ENCODE data around the gene CAPNS1. TPM values are rescaled to one million over a fixed set of nuclear protein-coding genes. Genes with fewer than 3 reads are reported as not detected.

CAPNS1 gene
- total and polyA plus RNA-seq, 9 of the 15 experiments (the other 6 are each of a cell fraction or from before 2014, with no cell fraction given): 77.9 to 576 (median 258) TPM

- TF ChIP-seq NKRF (IDR thresholded peaks at IDR 0.05; ENCODE audit: borderline replicate concordance): peak; percentile 91
- TF ChIP-seq KLF6 (CRISPR knock-in tag; IDR thresholded peaks at IDR 0.05; ENCODE audit: borderline replicate concordance): 0 out of 2 replicates have a peak, but pooled peaks have one; percentile 71
- peak; percentile 37; the same call in 1 of the 2 replicates for TF ChIP-seq JUND (IDR thresholded peaks at IDR 0.05; ENCODE audit: borderline replicate concordance, low read depth, low read length)
- TF ChIP-seq JUND (tag; IDR thresholded peaks at IDR 0.05; ENCODE audit: borderline replicate concordance, low read depth, low read length): no peak; the same call in 2 of the 3 replicates
- TF ChIP-seq CREM (IDR thresholded peaks at IDR 0.05; ENCODE audit: low read depth): peak; percentile 66
- peak in 1 of 2 experiments; percentile 39; a peak in 2 of 4 replicates for TF ChIP-seq MLLT1 (IDR thresholded peaks at IDR 0.05)
- TF ChIP-seq SIN3A (IDR thresholded peaks at IDR 0.05; ENCODE audit: borderline replicate concordance in 2 of 2, control insufficient read depth in 1 of 2, low read depth in 2 of 2, low read length in 2 of 2): peak in 1 of 2 experiments; percentile 97; a peak in 2 of 4 replicates
- TF ChIP-seq POLR2G (IDR thresholded peaks at IDR 0.05; ENCODE audit: low read depth, low read length): peak; percentile 80
- peak; percentile 92 for TF ChIP-seq MBD2 (IDR thresholded peaks at IDR 0.05; ENCODE audit: borderline replicate concordance, low read depth)
- peak; percentile 92 for TF ChIP-seq CBFB (CRISPR knock-in tag; IDR thresholded peaks at IDR 0.05)
- peak; percentile 63; the same call in 1 of the 2 replicates for TF ChIP-seq JUN (IDR thresholded peaks at IDR 0.05; ENCODE audit: borderline replicate concordance, low read depth, low read length)
- TF ChIP-seq JUN (CRISPR knock-in tag; IDR thresholded peaks at IDR 0.05; ENCODE audit: borderline replicate concordance): no peak
- peak; percentile 73 for TF ChIP-seq NFYB (IDR thresholded peaks at IDR 0.05; ENCODE audit: extremely low read depth, insufficient read length)
- peak in 2 of 3 experiments; percentile 66 to 80 for TF ChIP-seq YY1 (IDR thresholded peaks at IDR 0.05; ENCODE audit: borderline replicate concordance in 1 of 3, control insufficient read depth in 1 of 3, extremely low read depth in 1 of 3, insufficient read depth in 3 of 3, insufficient read length in 1 of 3, insufficient replicate concordance in 2 of 3, low read depth in 1 of 3, low read length in 2 of 3)
- peak; percentile 79 for TF ChIP-seq CHD2 (IDR thresholded peaks at IDR 0.05; ENCODE audit: low read depth, low read length)
- TF ChIP-seq THAP7 (CRISPR knock-in tag; IDR thresholded peaks at IDR 0.05): no peak
- no peak for TF ChIP-seq CGGBP1 (CRISPR knock-in tag; IDR thresholded peaks at IDR 0.05)
- TF ChIP-seq EP400 (IDR thresholded peaks at IDR 0.05): peak; percentile 97
- peak; percentile 78 for TF ChIP-seq CCNT2 (IDR thresholded peaks at IDR 0.05; ENCODE audit: borderline replicate concordance, extremely low read depth, insufficient read length, low read depth, low read length)
- TF ChIP-seq SMC3 (conservative IDR thresholded peaks at IDR 0.05; ENCODE audit: insufficient read depth, low read depth, low read length): no peak
- TF ChIP-seq MAZ (CRISPR knock-in tag; conservative IDR thresholded peaks at IDR 0.05 in 1 of 2, IDR thresholded peaks at IDR 0.05 in 1 of 2): peak; percentile 77
- TF ChIP-seq KDM1A (IDR thresholded peaks at IDR 0.05): peak in 1 of 2 experiments; percentile 6; a peak in 1 of 4 replicates
These were observed 25.0 kb upstream of the CAPNS1 start, which contains the start of gene POLR2I (continued) for GRCh38 chr19:36114721-36115452.

Measured in K562 (cell line).